ENCODE results near the gene NELFA.

- TF ChIP-seq ZNF214 (tag by site-specific recombination; IDR thresholded peaks at IDR 0.05; ENCODE audit: borderline replicate concordance) (no peak), ZSCAN23 (tag by site-specific recombination; IDR thresholded peaks at IDR 0.05) (no peak), ZNF654 (tag by site-specific recombination; IDR thresholded peaks at IDR 0.05; ENCODE audit: low read depth) (no peak), ZNF175 (tag by site-specific recombination; IDR thresholded peaks at IDR 0.05) (no peak), REST (tag by site-specific recombination; IDR thresholded peaks at IDR 0.05) (no peak)
- TF ChIP-seq, protein P1, sequence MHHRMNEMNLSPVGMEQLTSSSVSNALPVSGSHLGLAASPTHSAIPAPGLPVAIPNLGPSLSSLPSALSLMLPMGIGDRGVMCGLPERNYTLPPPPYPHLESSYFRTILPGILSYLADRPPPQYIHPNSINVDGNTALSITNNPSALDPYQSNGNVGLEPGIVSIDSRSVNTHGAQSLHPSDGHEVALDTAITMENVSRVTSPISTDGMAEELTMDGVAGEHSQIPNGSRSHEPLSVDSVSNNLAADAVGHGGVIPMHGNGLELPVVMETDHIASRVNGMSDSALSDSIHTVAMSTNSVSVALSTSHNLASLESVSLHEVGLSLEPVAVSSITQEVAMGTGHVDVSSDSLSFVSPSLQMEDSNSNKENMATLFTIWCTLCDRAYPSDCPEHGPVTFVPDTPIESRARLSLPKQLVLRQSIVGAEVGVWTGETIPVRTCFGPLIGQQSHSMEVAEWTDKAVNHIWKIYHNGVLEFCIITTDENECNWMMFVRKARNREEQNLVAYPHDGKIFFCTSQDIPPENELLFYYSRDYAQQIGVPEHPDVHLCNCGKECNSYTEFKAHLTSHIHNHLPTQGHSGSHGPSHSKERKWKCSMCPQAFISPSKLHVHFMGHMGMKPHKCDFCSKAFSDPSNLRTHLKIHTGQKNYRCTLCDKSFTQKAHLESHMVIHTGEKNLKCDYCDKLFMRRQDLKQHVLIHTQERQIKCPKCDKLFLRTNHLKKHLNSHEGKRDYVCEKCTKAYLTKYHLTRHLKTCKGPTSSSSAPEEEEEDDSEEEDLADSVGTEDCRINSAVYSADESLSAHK (tag by site-specific recombination; IDR thresholded peaks at IDR 0.05): no peak
Observed at GRCh38 chr4:1938027-1938426, 70.7 kb downstream of the NELFA start.

All from HEK293 (cell line).